K562 (cell line): Measurements from ENCODE around the gene IFT52. TPM values are rescaled to one million over a fixed set of nuclear protein-coding genes. Genes with fewer than 3 reads are reported as not detected.

Experiments
- ADNP ChIP-seq: fragments of 200-800 bp; sonication (Bioruptor generic); IDR thresholded peaks from 2 replicates; pipeline ENCODE4 v1.6.1; 2016; ENCODE audit warnings: missing genetic modification characterization, missing compliant biosample characterization
- ASH1L ChIP-seq: fragments of 450-650 bp; IDR thresholded peaks from 2 replicates; pipeline ENCODE4 v1.6.1; 2018; ENCODE audit warnings: borderline replicate concordance, mild to moderate bottlenecking, low read depth; ENCODE audit not compliant: partially characterized antibody
- BRD4 ChIP-seq: fragments of 200-600 bp; sonication (generic); IDR thresholded peaks from 2 replicates; pipeline ENCODE4 v1.6.1; 2017; ENCODE audit warnings: inconsistent platforms
- BRD9 ChIP-seq: fragments of 450-650 bp; IDR thresholded peaks from 2 replicates; pipeline ENCODE4 v1.6.1; 2018; ENCODE audit warnings: low read depth; ENCODE audit not compliant: partially characterized antibody
- ETV5 ChIP-seq: sonication (generic); formaldehyde crosslinking; IDR thresholded peaks from 2 replicates; pipeline ENCODE4 v1.4.0; 2020; ENCODE audit warnings: low read depth, mild to moderate bottlenecking, missing genetic modification reagents
- HDAC1 ChIP-seq, 2 experiments: fragments of 450-650 bp; IDR thresholded peaks; 2 replicates each; pipeline ENCODE4 v1.6.1; 2016 to 2017; ENCODE audit warnings: inconsistent platforms in 1 of 2, mild to moderate bottlenecking in 1 of 2, moderate library complexity in 1 of 2
- KLF6 ChIP-seq: fragments of 250-450 bp; sonication (Bioruptor Pico); IDR thresholded peaks from 2 replicates; pipeline ENCODE4 v1.4.0; 2020; ENCODE audit warnings: mild to moderate bottlenecking, moderate library complexity, borderline replicate concordance
- LEF1 ChIP-seq: fragments of 450-650 bp; IDR thresholded peaks from 2 replicates; pipeline ENCODE4 v1.6.1; 2016; ENCODE audit warnings: mild to moderate bottlenecking
- MBD2 ChIP-seq: sonication (generic); IDR thresholded peaks from 2 replicates; pipeline ENCODE4 v1.6.1; 2016; ENCODE audit warnings: low read depth, borderline replicate concordance
- MCM7 ChIP-seq, 2 experiments: fragments of 450-650 bp; IDR thresholded peaks; 2 replicates each; pipeline ENCODE4 v1.6.1; 2016 to 2018
- NFIC ChIP-seq: fragments of 450-650 bp; IDR thresholded peaks from 2 replicates; pipeline ENCODE4 v1.6.1; 2017; ENCODE audit warnings: mild to moderate bottlenecking, inconsistent platforms
- RAD21 ChIP-seq, 2 experiments: fragments of 250-450 bp in 1 of 2; fragments of 450-650 bp in 1 of 2; sonication (Bioruptor Pico) in 1 of 2; formaldehyde crosslinking in 1 of 2; IDR thresholded peaks in 1 of 2; conservative IDR thresholded peaks in 1 of 2; 2 replicates each; pipeline versions ENCODE4 v1.4.0 to v1.8.0; 2020 to 2022; ENCODE audit warnings: mild to moderate bottlenecking in 2 of 2, moderate library complexity in 1 of 2
- SMARCB1 ChIP-seq: IDR thresholded peaks from 2 replicates; pipeline ENCODE4 v1.6.1; 2011; ENCODE audit warnings: improper control_type of control experiment, low read depth; ENCODE audit not compliant: insufficient read length
- TSC22D4 ChIP-seq: fragments of 450-650 bp; IDR thresholded peaks from 2 replicates; pipeline ENCODE4 v1.6.1; 2016; ENCODE audit warnings: missing genetic modification characterization, missing biosample characterization, control low read depth
- U2AF2 ChIP-seq: fragments of 200-400 bp; formaldehyde crosslinking; optimal IDR thresholded peaks from 2 replicates; pipeline ENCODE3; 2017; ENCODE audit warnings: low read depth, mild to moderate bottlenecking, low read length
- ZBED1 ChIP-seq: IDR thresholded peaks from 2 replicates; pipeline ENCODE4 v1.6.1; 2014
- ZFP1 ChIP-seq: fragments of 450-650 bp; formaldehyde crosslinking; IDR thresholded peaks from 2 replicates; pipeline ENCODE4 v1.4.0; 2020; ENCODE audit warnings: mild to moderate bottlenecking, mixed read lengths
- ZNF134 ChIP-seq: fragments of 250-450 bp; sonication (Bioruptor Pico); conservative IDR thresholded peaks from 2 replicates; pipeline ENCODE4 v1.4.0; 2020
- ZNF274 ChIP-seq: IDR thresholded peaks from 2 replicates; pipeline ENCODE4 v1.6.1; 2011; ENCODE audit warnings: low read depth, mild to moderate bottlenecking, low read length, moderate library complexity, borderline replicate concordance
- ZNF316 ChIP-seq: fragments of 450-650 bp; IDR thresholded peaks from 2 replicates; pipeline ENCODE4 v1.6.1; 2016
- ZNF75A ChIP-seq: fragments of 450-650 bp; formaldehyde crosslinking; IDR thresholded peaks from 2 replicates; pipeline ENCODE4 v1.4.0; 2020; ENCODE audit warnings: mild to moderate bottlenecking
- ZSCAN32 ChIP-seq: fragments of 450-650 bp; formaldehyde crosslinking; IDR thresholded peaks from 2 replicates; pipeline ENCODE4 v1.4.0; 2020; ENCODE audit warnings: mild to moderate bottlenecking, moderate library complexity
- polyA plus RNA-seq, 8 experiments: library from polyadenylated mRNA; depleted of rRNA in 4 of 8; stranded (reverse) in 5 of 8; unstranded in 3 of 8; fragments of >200 nt; fragmentation: Nextera tagmentation in 2 of 8; fragmentation: Illumina TruSeq in 1 of 8; extraction: Ambion mirVana in 2 of 8; extraction: Trizol in 1 of 8; gene quantifications; 2 replicates each; pipeline versions ENCODE4 v1.2.1 to v1.2.3, GENCODE V29; 2011 to 2014; ENCODE audit warnings: inconsistent platforms in 1 of 8, missing spikeins in 1 of 8
- total RNA-seq, 7 experiments: library from RNA; depleted of rRNA in 6 of 7; stranded (reverse); fragments of >200 nt in 6 of 7; fragmentation: Illumina TruSeq in 2 of 7; extraction: Trizol in 2 of 7; gene quantifications; 2 replicates each; pipeline versions ENCODE4 v1.2.1 to v1.2.3, GENCODE V29; 2011 to 2021; ENCODE audit warnings: low replicate concordance in 1 of 7
- TF ChIP-seq, protein P1 (sequence below): fragments of 450-650 bp; formaldehyde crosslinking; conservative IDR thresholded peaks from 2 replicates; pipeline ENCODE4 v1.4.0; 2022; ENCODE audit warnings: mild to moderate bottlenecking, missing genetic modification characterization
- TF ChIP-seq, protein P2 (sequence below), 2 experiments: fragments of 450-650 bp in 1 of 2; IDR thresholded peaks; 2 replicates each; pipeline ENCODE4 v1.6.1; 2011 to 2017; ENCODE audit warnings: low read depth in 2 of 2, antibody characterized with exemption in 1 of 2, borderline replicate concordance in 1 of 2, low read length in 1 of 2, mild to moderate bottlenecking in 1 of 2, mixed read lengths in 1 of 2; ENCODE audit not compliant: control insufficient read depth in 1 of 2
- TF ChIP-seq, protein P3 (sequence below): sonication (generic); formaldehyde crosslinking; IDR thresholded peaks from 2 replicates; pipeline ENCODE4 v1.9.0; 2022; ENCODE audit warnings: mild to moderate bottlenecking, missing genetic modification reagents
- TF ChIP-seq, protein P4 (sequence below): fragments of 450-650 bp; IDR thresholded peaks from 2 replicates; pipeline ENCODE4 v1.6.1; 2016

The IFT52 gene
- total and polyA plus RNA-seq, 9 of the 15 experiments (the other 6 are each of a cell fraction or from before 2014, with no cell fraction given), result 11.0 to 31.4 (median 20.4) TPM

DNA sequence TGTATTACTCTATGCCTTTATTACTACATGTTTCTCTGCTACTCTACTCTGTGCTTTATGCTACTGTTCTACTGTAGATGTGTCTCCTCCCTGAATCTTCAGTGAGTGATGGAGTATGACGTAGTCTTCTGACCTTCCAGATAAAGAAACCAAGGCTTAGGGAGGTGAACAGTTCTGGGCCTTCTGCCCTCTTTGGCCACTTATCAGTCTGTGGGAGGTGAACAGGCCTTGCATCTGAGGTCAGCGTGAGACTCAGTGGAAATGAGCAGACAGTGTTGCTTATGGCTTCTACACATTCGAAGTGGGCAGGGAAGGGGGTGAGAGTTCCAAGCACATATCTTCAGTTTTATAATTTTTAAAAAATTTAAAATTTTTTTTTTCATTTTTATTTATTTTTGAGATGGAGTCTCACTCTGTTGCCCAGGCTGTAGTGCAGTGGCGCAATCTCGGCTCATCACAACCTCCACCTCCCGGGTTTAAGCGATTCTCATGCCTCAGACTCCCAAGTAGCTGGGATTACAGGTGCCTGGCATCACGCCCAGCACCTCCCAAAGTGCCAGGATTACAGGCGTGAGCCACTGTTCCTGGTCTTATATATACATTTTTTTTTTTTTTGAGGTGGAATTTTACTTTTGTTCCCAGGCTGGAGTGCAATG, 100.3 kb downstream of the IFT52 start (continued):
- TF ChIP-seq, protein P1, sequence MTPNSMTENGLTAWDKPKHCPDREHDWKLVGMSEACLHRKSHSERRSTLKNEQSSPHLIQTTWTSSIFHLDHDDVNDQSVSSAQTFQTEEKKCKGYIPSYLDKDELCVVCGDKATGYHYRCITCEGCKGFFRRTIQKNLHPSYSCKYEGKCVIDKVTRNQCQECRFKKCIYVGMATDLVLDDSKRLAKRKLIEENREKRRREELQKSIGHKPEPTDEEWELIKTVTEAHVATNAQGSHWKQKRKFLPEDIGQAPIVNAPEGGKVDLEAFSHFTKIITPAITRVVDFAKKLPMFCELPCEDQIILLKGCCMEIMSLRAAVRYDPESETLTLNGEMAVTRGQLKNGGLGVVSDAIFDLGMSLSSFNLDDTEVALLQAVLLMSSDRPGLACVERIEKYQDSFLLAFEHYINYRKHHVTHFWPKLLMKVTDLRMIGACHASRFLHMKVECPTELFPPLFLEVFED (CRISPR knock-in tag), result no peak
- TF ChIP-seq U2AF2 (no peak), ZNF75A (no peak), NFIC (peak; percentile 93), BRD9 (no peak), ADNP (tag) (no peak), ASH1L (no peak), SMARCB1 (no peak), HDAC1 (IDR thresholded peaks at IDR 0.05) (peak; percentile 81 to 99; a peak in 3 of 4 replicates), LEF1 (peak; percentile 74), BRD4 (no peak), KLF6 (CRISPR knock-in tag) (no peak), ZNF134 (CRISPR knock-in tag) (no peak), ZNF316 (no peak), TSC22D4 (tag) (no peak), ZSCAN32 (CRISPR knock-in tag) (no peak), RAD21 (CRISPR knock-in tag; conservative IDR thresholded peaks at IDR 0.05 in 1 of 2, IDR thresholded peaks at IDR 0.05 in 1 of 2) (peak in 1 of 2 experiments; percentile 32; a peak in 2 of 4 replicates), MBD2 (peak; percentile 65; the same call in 1 of the 2 replicates), MCM7 (IDR thresholded peaks at IDR 0.05) (no peak), ZFP1 (CRISPR knock-in tag) (no peak), ZNF274 (peak; percentile 58; the same call in 1 of the 2 replicates), ZBED1 (no peak), ETV5 (no peak)
- TF ChIP-seq, protein P2, sequence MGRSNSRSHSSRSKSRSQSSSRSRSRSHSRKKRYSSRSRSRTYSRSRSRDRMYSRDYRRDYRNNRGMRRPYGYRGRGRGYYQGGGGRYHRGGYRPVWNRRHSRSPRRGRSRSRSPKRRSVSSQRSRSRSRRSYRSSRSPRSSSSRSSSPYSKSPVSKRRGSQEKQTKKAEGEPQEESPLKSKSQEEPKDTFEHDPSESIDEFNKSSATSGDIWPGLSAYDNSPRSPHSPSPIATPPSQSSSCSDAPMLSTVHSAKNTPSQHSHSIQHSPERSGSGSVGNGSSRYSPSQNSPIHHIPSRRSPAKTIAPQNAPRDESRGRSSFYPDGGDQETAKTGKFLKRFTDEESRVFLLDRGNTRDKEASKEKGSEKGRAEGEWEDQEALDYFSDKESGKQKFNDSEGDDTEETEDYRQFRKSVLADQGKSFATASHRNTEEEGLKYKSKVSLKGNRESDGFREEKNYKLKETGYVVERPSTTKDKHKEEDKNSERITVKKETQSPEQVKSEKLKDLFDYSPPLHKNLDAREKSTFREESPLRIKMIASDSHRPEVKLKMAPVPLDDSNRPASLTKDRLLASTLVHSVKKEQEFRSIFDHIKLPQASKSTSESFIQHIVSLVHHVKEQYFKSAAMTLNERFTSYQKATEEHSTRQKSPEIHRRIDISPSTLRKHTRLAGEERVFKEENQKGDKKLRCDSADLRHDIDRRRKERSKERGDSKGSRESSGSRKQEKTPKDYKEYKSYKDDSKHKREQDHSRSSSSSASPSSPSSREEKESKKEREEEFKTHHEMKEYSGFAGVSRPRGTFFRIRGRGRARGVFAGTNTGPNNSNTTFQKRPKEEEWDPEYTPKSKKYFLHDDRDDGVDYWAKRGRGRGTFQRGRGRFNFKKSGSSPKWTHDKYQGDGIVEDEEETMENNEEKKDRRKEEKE (IDR thresholded peaks at IDR 0.05; ENCODE audit: borderline replicate concordance in 1 of 2, control insufficient read depth in 1 of 2, low read depth in 2 of 2, low read length in 1 of 2), result no peak
- TF ChIP-seq, protein P3, sequence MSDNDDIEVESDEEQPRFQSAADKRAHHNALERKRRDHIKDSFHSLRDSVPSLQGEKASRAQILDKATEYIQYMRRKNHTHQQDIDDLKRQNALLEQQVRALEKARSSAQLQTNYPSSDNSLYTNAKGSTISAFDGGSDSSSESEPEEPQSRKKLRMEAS (CRISPR knock-in tag), result no peak
- TF ChIP-seq, protein P4, sequence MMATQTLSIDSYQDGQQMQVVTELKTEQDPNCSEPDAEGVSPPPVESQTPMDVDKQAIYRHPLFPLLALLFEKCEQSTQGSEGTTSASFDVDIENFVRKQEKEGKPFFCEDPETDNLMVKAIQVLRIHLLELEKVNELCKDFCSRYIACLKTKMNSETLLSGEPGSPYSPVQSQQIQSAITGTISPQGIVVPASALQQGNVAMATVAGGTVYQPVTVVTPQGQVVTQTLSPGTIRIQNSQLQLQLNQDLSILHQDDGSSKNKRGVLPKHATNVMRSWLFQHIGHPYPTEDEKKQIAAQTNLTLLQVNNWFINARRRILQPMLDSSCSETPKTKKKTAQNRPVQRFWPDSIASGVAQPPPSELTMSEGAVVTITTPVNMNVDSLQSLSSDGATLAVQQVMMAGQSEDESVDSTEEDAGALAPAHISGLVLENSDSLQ, result peak; percentile 81
